GM12878 (cell line): ENCODE data around the gene TM4SF4.

Experiments
- EP300 ChIP-seq, 2 experiments: fragments of 150-350 bp in 1 of 2; IDR thresholded peaks; 2 replicates each; pipeline ENCODE4 v1.6.1; 2011 to 2012; ENCODE audit warnings: low read depth in 2 of 2, low read length in 2 of 2, borderline replicate concordance in 1 of 2, improper control_type of control experiment in 1 of 2, inconsistent platforms in 1 of 2; ENCODE audit not compliant: control insufficient read depth in 1 of 2
- HCFC1 ChIP-seq: fragments of 150-350 bp; IDR thresholded peaks from 2 replicates; pipeline ENCODE4 v1.6.1; 2014; ENCODE audit warnings: low read length
- POLR2A ChIP-seq: IDR thresholded peaks from 2 replicates; pipeline ENCODE4 v1.6.1; 2011; ENCODE audit warnings: low read depth, mild to moderate bottlenecking, low read length
- RFX5 ChIP-seq: IDR thresholded peaks from 2 replicates; pipeline ENCODE4 v1.6.1; 2011; ENCODE audit warnings: low read depth, low read length, improper control_type of control experiment
- TF ChIP-seq, protein P1 (sequence below): IDR thresholded peaks from 2 replicates; pipeline ENCODE4 v1.6.1; 2012; ENCODE audit warnings: improper control_type of control experiment, low read depth, low read length; ENCODE audit not compliant: insufficient replicate concordance

DNA sequence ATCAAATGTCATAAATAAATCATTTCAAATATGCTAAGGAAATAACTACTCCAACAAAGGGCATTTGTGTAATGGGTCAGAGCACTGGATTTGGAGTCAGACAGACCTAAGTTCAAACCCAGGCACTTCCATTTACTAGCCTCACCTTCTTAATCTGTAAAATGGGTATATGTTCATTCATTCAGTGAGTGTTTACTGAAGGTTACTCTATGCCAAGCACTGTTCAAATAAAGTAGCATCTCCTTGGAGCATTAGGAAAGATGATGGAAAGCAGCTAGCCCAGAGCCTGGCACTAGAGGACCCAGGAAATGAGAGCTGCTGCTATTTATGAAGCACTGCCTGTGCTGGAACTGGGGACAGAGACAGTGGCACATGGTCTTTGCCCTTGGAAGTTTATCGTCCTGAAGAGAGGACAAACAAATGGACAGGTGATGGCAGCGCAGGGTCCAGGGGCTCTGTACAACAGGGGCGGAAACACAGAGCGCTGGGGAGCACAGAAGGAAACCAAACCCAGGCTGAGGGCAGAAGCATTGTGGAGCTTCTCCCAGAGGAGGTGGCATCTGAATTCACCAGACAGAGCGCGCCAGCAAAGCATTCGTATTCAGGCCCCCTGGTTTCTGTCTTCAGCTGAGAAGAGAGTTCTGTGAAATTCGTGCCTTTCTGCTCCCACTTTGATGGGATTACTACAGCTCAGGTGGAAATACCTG, 19.0 kb downstream of the TM4SF4 start:
- TF ChIP-seq POLR2A: no peak
- TF ChIP-seq RFX5: no peak
- TF ChIP-seq, protein P1, sequence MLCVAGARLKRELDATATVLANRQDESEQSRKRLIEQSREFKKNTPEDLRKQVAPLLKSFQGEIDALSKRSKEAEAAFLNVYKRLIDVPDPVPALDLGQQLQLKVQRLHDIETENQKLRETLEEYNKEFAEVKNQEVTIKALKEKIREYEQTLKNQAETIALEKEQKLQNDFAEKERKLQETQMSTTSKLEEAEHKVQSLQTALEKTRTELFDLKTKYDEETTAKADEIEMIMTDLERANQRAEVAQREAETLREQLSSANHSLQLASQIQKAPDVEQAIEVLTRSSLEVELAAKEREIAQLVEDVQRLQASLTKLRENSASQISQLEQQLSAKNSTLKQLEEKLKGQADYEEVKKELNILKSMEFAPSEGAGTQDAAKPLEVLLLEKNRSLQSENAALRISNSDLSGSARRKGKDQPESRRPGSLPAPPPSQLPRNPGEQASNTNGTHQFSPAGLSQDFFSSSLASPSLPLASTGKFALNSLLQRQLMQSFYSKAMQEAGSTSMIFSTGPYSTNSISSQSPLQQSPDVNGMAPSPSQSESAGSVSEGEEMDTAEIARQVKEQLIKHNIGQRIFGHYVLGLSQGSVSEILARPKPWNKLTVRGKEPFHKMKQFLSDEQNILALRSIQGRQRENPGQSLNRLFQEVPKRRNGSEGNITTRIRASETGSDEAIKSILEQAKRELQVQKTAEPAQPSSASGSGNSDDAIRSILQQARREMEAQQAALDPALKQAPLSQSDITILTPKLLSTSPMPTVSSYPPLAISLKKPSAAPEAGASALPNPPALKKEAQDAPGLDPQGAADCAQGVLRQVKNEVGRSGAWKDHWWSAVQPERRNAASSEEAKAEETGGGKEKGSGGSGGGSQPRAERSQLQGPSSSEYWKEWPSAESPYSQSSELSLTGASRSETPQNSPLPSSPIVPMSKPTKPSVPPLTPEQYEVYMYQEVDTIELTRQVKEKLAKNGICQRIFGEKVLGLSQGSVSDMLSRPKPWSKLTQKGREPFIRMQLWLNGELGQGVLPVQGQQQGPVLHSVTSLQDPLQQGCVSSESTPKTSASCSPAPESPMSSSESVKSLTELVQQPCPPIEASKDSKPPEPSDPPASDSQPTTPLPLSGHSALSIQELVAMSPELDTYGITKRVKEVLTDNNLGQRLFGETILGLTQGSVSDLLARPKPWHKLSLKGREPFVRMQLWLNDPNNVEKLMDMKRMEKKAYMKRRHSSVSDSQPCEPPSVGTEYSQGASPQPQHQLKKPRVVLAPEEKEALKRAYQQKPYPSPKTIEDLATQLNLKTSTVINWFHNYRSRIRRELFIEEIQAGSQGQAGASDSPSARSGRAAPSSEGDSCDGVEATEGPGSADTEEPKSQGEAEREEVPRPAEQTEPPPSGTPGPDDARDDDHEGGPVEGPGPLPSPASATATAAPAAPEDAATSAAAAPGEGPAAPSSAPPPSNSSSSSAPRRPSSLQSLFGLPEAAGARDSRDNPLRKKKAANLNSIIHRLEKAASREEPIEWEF: no peak
- TF ChIP-seq EP300 (IDR thresholded peaks at IDR 0.05; ENCODE audit: borderline replicate concordance in 1 of 2, control insufficient read depth in 1 of 2, low read depth in 2 of 2, low read length in 2 of 2): no peak
- TF ChIP-seq HCFC1: no peak
